Measurements from ENCODE around the gene RPLP1.

- no peak for TF ChIP-seq CTCF (IDR thresholded peaks at IDR 0.05; ENCODE audit: low read length)
- no peak for TF ChIP-seq EZH2 (IDR thresholded peaks at IDR 0.05; ENCODE audit: borderline replicate concordance, low read length)
Measured at GRCh38 chr15:69407719-69408400, 44.8 kb upstream of the RPLP1 start.

Data from OCI-LY1 (cell line).